ENCODE data around the gene LRP1B. TPM values are rescaled to one million over a fixed set of nuclear protein-coding genes. Genes with fewer than 3 reads are reported as not detected.

LRP1B gene
- total and polyA plus RNA-seq, 2 of the 8 experiments (the other 6 are each of a cell fraction or from before 2014, with no cell fraction given): 0.03 TPM; not detected in 1

- Histone ChIP-seq H2AFZ (ENCODE audit: low read length) (no peak overlapping the region), H3K9me3 (ENCODE audit: insufficient read depth in 2 of 2, low read depth in 1 of 2, low read length in 1 of 2) (no peaks in the 10 kb centered on the region), H3K4ac (replicated peaks; ENCODE audit: insufficient read length, low read depth, low read length) (no peak overlapping the region), H3K4me1 (replicated peaks in 1 of 4; ENCODE audit: control insufficient read depth in 3 of 4, insufficient read depth in 4 of 4, low read length in 3 of 4) (no peaks in the 10 kb centered on the region), H3K27me3 (replicated peaks in 1 of 4; ENCODE audit: control insufficient read depth in 3 of 4, extremely low read depth in 1 of 4, insufficient read depth in 3 of 4, low read length in 3 of 4) (no peaks in the 10 kb centered on the region), H3K9ac (replicated peaks in 1 of 4; ENCODE audit: extremely low read depth in 1 of 4, low read depth in 3 of 4, low read length in 3 of 4) (no peak overlapping the region), H3K23ac (ENCODE audit: insufficient read length) (no peak overlapping the region), H2BK15ac (ENCODE audit: low read length) (no peak overlapping the region), H3K27ac (ENCODE audit: low read depth, low read length) (no peak overlapping the region), H3K18ac (ENCODE audit: extremely low read depth, low read length) (no peak overlapping the region), H3K79me2 (ENCODE audit: control insufficient read depth in 1 of 2, insufficient read depth in 2 of 2, low read length in 2 of 2) (no peaks in the 10 kb centered on the region), H4K20me1 (replicated peaks in 1 of 2; ENCODE audit: control insufficient read depth in 1 of 2, insufficient read depth in 2 of 2, low read length in 2 of 2) (no peaks in the 10 kb centered on the region), H2BK5ac (ENCODE audit: low read depth, low read length) (no peak overlapping the region), H3K56ac (replicated peaks; ENCODE audit: insufficient read length, low read depth, low read length) (no peak overlapping the region), H3K4me2 (ENCODE audit: insufficient read depth in 1 of 2, low read depth in 2 of 2, low read length in 2 of 2) (no peak overlapping the region), H4K5ac (ENCODE audit: insufficient read length, low read depth, low read length) (no peak overlapping the region), H2BK12ac (ENCODE audit: low read depth, low read length) (no peak overlapping the region), H3K79me1 (ENCODE audit: low read depth, low read length) (no peaks in the 10 kb centered on the region), H3K14ac (ENCODE audit: insufficient read length) (no peak overlapping the region), H3K4me3 (ENCODE audit: extremely low read depth in 1 of 4, insufficient read depth in 2 of 4, low read depth in 3 of 4, low read length in 4 of 4) (no peak overlapping the region), H2AK5ac (ENCODE audit: low read depth, low read length) (no peak overlapping the region), H4K91ac (replicated peaks; ENCODE audit: insufficient read length, low read length) (no peak overlapping the region), H3K36me3 (ENCODE audit: control insufficient read depth in 2 of 4, insufficient read depth in 4 of 4, low read length in 3 of 4) (no peaks in the 10 kb centered on the region), H2BK20ac (ENCODE audit: low read length) (no peak overlapping the region), H2BK120ac (replicated peaks; ENCODE audit: low read depth, low read length) (no peak overlapping the region), H4K8ac (ENCODE audit: extremely low read depth, insufficient read depth, low read length) (no peak overlapping the region), H3K23me2 (ENCODE audit: low read depth, low read length) (no peaks in the 10 kb centered on the region)
- 100% methylated on average over 1 of the region's 1 CpG; no CpG with 5 or more reads in 1 of the 2 experiments for WGBS, 2 experiments (ENCODE audit: extremely low coverage in 1 of 2, insufficient coverage in 1 of 2, insufficient read length in 1 of 2, insufficient replicate concordance in 2 of 2, low coverage in 1 of 2, low lambda C conversion rate in 2 of 2, missing lambda C conversion rate in 1 of 2)
- FAIRE-seq: no peak
- no peak for DNase-seq (ENCODE audit: low read depth in 1 of 2, low spot score in 2 of 2)
- CTCF ChIA-PET (ENCODE audit: partially characterized antibody): no interaction called here
- POLR2A ChIA-PET (ENCODE audit: partially characterized antibody): no interaction called here
- no peak for TF ChIP-seq CHD7 (IDR thresholded peaks at IDR 0.05; ENCODE audit: insufficient replicate concordance, low read length)
Observed at GRCh38 chr2:142179686-142180085, 48.9 kb upstream of the LRP1B start.

All from H1 (cell line).